ENCODE data around the gene PI16.

The PI16 gene

DNA sequence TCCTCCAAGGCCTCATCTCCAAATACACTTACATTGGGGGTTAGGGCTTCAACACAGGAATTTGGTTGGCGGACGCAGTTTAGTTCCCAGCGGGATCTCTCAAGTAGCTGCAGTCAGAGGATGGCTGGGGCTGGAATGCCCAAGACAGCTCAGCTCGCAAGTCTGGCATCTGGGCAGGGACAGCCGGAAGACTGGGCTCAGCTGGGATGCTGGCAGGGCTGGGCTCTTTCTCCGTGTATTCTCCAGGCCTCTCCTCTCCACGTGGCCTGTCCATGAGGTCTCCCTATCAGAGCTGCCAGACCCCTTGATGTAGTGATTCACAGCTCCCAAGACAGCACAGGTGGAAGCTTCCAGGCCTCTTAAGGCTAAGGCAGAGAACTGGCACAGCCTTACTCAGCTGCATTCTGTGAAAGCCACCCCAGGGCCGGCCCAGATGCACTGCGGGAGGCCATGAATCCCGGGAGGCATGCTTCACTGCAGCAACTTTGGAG lies 55.9 kb downstream of the PI16 start:
- TF ChIP-seq POLR2AphosphoS5 (IDR thresholded peaks at IDR 0.05; ENCODE audit: low read depth, low read length) (no peak), FOXP2 (optimal IDR thresholded peaks at IDR 0.05; ENCODE audit: borderline replicate concordance, extremely low read depth, extremely low read length, insufficient read depth) (no peak), TAF1 (IDR thresholded peaks at IDR 0.05; ENCODE audit: borderline replicate concordance, insufficient read depth, low read length) (no peak), SIN3A (IDR thresholded peaks at IDR 0.05; ENCODE audit: borderline replicate concordance, insufficient read depth, low read length) (no peak)
- TF ChIP-seq, protein P1, sequence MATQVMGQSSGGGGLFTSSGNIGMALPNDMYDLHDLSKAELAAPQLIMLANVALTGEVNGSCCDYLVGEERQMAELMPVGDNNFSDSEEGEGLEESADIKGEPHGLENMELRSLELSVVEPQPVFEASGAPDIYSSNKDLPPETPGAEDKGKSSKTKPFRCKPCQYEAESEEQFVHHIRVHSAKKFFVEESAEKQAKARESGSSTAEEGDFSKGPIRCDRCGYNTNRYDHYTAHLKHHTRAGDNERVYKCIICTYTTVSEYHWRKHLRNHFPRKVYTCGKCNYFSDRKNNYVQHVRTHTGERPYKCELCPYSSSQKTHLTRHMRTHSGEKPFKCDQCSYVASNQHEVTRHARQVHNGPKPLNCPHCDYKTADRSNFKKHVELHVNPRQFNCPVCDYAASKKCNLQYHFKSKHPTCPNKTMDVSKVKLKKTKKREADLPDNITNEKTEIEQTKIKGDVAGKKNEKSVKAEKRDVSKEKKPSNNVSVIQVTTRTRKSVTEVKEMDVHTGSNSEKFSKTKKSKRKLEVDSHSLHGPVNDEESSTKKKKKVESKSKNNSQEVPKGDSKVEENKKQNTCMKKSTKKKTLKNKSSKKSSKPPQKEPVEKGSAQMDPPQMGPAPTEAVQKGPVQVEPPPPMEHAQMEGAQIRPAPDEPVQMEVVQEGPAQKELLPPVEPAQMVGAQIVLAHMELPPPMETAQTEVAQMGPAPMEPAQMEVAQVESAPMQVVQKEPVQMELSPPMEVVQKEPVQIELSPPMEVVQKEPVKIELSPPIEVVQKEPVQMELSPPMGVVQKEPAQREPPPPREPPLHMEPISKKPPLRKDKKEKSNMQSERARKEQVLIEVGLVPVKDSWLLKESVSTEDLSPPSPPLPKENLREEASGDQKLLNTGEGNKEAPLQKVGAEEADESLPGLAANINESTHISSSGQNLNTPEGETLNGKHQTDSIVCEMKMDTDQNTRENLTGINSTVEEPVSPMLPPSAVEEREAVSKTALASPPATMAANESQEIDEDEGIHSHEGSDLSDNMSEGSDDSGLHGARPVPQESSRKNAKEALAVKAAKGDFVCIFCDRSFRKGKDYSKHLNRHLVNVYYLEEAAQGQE (IDR thresholded peaks at IDR 0.05; ENCODE audit: insufficient read depth in 1 of 2, low read depth in 2 of 2, low read length in 2 of 2): no peak

DNA sequence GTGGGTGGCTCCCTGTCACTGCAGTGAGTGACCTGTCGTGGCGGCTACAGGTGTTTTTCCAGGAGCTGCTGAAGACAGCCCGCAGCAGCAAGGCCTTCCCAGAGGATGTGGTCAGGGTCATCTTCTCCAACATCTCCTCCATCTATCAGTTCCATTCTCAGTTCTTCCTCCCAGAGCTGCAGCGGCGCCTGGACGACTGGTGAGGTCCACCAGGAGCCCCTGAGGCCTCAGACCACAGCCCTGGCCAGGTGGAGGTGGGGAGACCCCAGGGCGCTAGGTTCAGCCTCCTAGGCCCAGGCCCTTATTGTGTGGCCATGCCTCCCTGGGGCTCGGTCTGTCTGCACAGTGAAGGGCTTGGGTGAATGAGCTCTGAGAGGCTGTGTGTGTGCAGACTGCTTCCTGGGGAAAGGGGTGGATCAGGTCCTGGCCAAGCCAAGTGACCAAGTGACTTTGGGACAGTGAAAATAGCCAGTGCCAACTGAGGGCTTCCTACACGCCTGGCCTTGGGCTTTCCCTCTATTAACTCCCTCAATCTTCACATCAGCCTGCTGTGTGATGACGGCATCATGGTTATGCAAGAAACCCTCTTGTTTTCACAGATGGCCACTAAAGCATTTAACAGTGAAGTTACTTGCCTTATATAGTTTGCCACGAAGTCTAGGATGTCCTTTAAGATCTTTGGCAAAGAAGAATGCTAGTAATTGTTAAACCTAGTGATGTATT lies 57.3 kb downstream of the PI16 start:
- TF ChIP-seq TAF1 (IDR thresholded peaks at IDR 0.05; ENCODE audit: borderline replicate concordance, insufficient read depth, low read length) (no peak), POLR2AphosphoS5 (IDR thresholded peaks at IDR 0.05; ENCODE audit: low read depth, low read length) (no peak), FOXP2 (optimal IDR thresholded peaks at IDR 0.05; ENCODE audit: borderline replicate concordance, extremely low read depth, extremely low read length, insufficient read depth) (no peak), SIN3A (IDR thresholded peaks at IDR 0.05; ENCODE audit: borderline replicate concordance, insufficient read depth, low read length) (no peak)
- TF ChIP-seq, protein P1 (IDR thresholded peaks at IDR 0.05; ENCODE audit: insufficient read depth in 1 of 2, low read depth in 2 of 2, low read length in 2 of 2): no peak

DNA sequence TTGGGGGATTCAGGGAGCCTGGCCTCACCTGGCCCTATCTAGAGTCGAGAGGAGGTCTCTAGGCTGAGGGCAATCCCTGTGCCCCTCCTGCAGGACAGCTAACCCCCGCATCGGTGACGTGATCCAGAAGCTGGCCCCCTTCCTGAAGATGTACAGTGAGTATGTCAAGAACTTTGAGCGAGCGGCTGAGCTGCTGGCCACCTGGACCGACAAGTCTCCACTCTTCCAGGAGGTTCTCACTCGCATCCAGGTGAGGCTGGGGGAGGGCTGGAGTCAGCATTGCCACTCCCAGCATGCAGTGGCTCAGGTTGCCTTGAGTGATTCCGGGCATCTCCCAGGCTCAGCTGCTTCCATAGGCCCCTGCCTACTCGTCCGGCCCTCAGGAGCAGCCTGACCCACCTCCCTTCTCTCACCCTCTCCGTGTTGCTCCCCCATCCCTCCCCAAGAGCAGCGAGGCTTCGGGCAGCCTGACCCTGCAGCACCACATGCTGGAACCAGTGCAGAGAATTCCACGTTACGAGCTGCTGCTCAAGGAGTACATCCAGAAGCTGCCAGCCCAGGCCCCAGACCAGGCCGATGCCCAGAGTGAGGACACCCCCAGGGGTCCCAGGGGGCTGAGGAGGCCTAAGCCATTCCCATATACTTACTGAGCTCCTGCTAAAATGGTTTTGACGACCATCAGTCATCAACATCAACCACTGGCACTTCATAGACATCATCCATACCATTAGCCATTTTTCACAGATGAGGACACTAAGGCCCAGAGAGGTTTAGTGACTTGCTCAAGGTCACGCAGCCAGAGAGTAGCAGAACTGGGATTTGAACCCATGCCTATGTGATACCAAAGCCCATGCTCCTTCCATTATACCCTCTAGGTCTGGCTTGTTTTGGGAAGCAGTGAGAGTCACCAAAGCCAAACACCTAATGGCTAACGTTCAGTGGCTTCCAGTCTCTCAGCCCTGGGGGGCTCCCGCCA lies 59.3 kb downstream of the PI16 start:
- TF ChIP-seq FOXP2 (optimal IDR thresholded peaks at IDR 0.05; ENCODE audit: borderline replicate concordance, extremely low read depth, extremely low read length, insufficient read depth) (no peak), SIN3A (IDR thresholded peaks at IDR 0.05; ENCODE audit: borderline replicate concordance, insufficient read depth, low read length) (no peak), TAF1 (IDR thresholded peaks at IDR 0.05; ENCODE audit: borderline replicate concordance, insufficient read depth, low read length) (no peak), POLR2AphosphoS5 (IDR thresholded peaks at IDR 0.05; ENCODE audit: low read depth, low read length) (no peak)
- TF ChIP-seq, protein P1 (IDR thresholded peaks at IDR 0.05; ENCODE audit: insufficient read depth in 1 of 2, low read depth in 2 of 2, low read length in 2 of 2): no peak
